ENCODE data around the gene NUP98.

DNA sequence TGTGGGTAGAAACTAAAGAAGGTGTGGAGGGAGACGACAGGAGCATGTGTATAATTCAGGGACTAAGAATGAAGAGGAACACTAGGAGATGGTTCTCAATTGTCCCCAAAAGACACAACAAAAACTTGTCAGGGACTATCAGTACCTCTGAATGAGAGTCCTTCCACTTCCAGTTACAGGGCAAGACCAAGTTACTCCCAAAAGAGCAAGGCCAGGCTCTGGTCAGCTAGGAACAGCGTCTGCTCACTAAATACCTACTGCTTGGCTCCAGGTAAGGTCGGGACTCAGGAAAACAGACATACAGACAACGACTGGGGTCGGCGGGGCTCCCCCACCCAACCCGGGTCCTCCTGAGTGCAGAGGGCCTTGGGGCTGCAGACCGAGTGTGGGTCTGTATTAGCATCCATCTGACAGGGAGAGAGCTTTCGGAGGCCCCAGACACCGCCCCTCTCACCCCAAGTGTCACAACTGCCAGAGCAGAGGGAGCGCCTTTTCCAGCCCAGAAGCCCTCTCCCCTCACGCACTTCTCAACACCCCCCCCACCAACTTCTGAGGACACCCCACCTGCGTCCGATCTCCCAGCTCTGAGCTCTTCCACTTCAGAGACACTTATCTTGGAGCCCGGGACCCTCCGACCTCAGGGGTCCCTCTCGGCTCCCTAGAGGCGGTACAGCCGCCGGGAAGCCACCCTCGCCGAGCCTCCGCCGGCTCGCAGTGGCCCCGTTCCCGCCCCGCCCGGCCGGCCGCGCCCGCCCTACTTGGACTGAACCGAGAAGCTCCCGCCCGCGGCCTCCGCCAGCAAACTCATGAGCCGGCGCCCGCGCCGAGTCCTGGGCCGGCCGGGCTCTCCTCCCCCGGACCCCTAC lies 42.9 kb upstream of the NUP98 start:
- TF ChIP-seq TAF1 (IDR thresholded peaks at IDR 0.05; ENCODE audit: low read depth, low read length) (no peak), POLR2AphosphoS5 (IDR thresholded peaks at IDR 0.05; ENCODE audit: low read depth, low read length) (no peak), POLR2A (IDR thresholded peaks at IDR 0.05; ENCODE audit: low read depth, low read length) (no peak), SPI1 (IDR thresholded peaks at IDR 0.05; ENCODE audit: low read depth, low read length) (no peak)

Data from GM12891 (cell line).